ENCODE data around the gene SAYSD1. TPM values are rescaled to one million over a fixed set of nuclear protein-coding genes. Genes with fewer than 3 reads are reported as not detected.

The SAYSD1 gene
- total and polyA plus RNA-seq, 2 of the 8 experiments (the other 6 are each of a cell fraction or from before 2014, with no cell fraction given): 6.7 to 7.9 TPM

DNA sequence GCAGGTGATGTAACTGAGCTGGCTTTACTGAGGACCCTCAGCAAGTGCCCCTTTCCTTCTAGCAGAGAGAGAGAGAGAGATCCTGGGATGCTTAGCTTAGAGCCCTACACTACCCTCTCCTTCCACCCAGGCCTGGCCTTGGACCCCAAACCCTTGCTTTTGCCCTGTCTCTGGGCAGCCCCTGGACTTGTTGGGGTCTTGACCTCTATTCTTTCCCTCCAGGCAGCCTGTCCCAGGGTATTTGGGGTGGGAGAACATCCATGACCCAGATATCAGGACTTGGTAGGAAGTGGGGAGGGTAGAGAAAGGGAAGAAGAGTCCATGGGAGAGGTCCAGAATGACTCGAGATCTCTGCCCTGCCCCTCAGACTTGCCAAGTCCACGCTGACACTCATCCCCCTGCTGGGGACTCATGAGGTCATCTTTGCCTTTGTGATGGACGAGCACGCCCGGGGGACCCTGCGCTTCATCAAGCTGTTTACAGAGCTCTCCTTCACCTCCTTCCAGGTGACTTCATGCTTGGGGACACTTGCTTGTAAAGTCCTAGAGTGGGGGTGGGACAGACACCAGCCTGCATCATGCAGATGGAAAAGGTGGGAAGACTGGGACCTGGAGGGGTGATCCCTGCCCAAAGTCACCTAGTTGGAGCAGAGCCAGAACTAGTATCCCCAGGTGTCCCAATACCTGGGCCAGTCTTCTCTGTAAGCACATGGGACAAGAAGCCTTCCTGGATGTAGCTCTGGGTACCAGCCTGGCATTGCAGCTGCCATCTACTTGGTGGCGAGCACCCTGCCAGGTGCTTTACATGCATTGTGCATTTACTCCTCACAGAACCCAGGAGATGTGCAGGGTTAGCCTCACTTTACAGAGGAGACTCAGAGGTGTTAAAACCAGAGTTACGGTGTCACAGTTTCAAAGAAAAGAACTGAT is 35.5 kb downstream of the SAYSD1 start (continued):
- TF ChIP-seq GTF2F1 (IDR thresholded peaks at IDR 0.05; ENCODE audit: borderline replicate concordance, low read depth, low read length): no peak
- TF ChIP-seq POU5F1 (IDR thresholded peaks at IDR 0.05; ENCODE audit: low read depth, low read length): no peak
- TF ChIP-seq JUND (IDR thresholded peaks at IDR 0.05; ENCODE audit: low read length): no peak
- TF ChIP-seq SP4 (IDR thresholded peaks at IDR 0.05; ENCODE audit: low read length): no peak
- TF ChIP-seq CBX8 (IDR thresholded peaks at IDR 0.05; ENCODE audit: borderline replicate concordance, low read depth, low read length): no peak
- TF ChIP-seq CBX5 (IDR thresholded peaks at IDR 0.05; ENCODE audit: low read depth, low read length): no peak
- no peak for TF ChIP-seq KDM4A (IDR thresholded peaks at IDR 0.05; ENCODE audit: low read depth, low read length, severe bottlenecking)
- TF ChIP-seq SRF (IDR thresholded peaks at IDR 0.05; ENCODE audit: low read depth, low read length): no peak

Data from H1 (cell line).